Upper lobe of left lung (tissue), 6 donors: ENCODE results near the gene TRIP13. TPM values are rescaled to one million over a fixed set of nuclear protein-coding genes. Genes with fewer than 3 reads are reported as not detected.

Experiments
- ATAC-seq, 2 donors: fragments of 200-7000 bp; cut with Tn5 transposase; one replicate each; pipeline ENCODE4 v1.9.1; 2022; ENCODE audit warnings: mild to moderate bottlenecking in 2 of 2, moderate library complexity in 2 of 2; ENCODE audit not compliant: low FRiP score in 2 of 2
- DNase-seq, 2 donors: peaks; one replicate each; pipeline ENCODE4 v3.0.0-alpha.2; 2019 to 2020
- H3K27ac ChIP-seq, 4 donors: fragments of 200-600 bp; sonication (generic); one replicate each; pipeline ENCODE4 v1.5.1; 2016 to 2019
- H3K27me3 ChIP-seq, 4 donors: fragments of 200-600 bp; sonication (generic); one replicate each; pipeline ENCODE4 v1.5.1; 2017 to 2019
- H3K36me3 ChIP-seq, 4 donors: fragments of 200-600 bp; sonication (generic); one replicate each; pipeline ENCODE4 v1.5.1; 2016 to 2019
- H3K4me1 ChIP-seq, 4 donors: fragments of 200-600 bp; sonication (generic); one replicate each; pipeline ENCODE4 v1.5.1; 2018 to 2019
- H3K4me3 ChIP-seq, 4 donors: fragments of 200-600 bp; sonication (generic); one replicate each; pipeline ENCODE4 v1.5.1; 2017 to 2019; ENCODE audit warnings: mild to moderate bottlenecking in 2 of 4, moderate library complexity in 1 of 4
- H3K9me3 ChIP-seq, 4 donors: fragments of 200-600 bp; sonication (generic); one replicate each; pipeline ENCODE4 v1.5.1; 2018 to 2019
- CTCF ChIP-seq, 6 experiments: fragments of 450-650 bp in 4 of 6; fragments of 200-600 bp in 2 of 6; sonication (generic) in 2 of 6; IDR thresholded peaks; one replicate each; pipeline ENCODE4 v1.5.1; 2016 to 2019; ENCODE audit warnings: antibody characterized with exemption in 6 of 6
- EP300 ChIP-seq, 4 donors: sonication (generic); formaldehyde crosslinking; IDR thresholded peaks; one replicate each; pipeline ENCODE4 v1.5.1; 2017; ENCODE audit warnings: antibody characterized with exemption in 4 of 4, control low read depth in 2 of 4
- POLR2A ChIP-seq, 4 donors: fragments of 450-650 bp; IDR thresholded peaks; one replicate each; pipeline ENCODE4 v1.5.1; 2016 to 2017; ENCODE audit warnings: antibody characterized with exemption in 4 of 4, mild to moderate bottlenecking in 2 of 4
- POLR2AphosphoS5 ChIP-seq, 2 donors: sonication (generic); formaldehyde crosslinking; IDR thresholded peaks; one replicate each; pipeline ENCODE4 v1.5.1; 2017; ENCODE audit warnings: antibody characterized with exemption in 2 of 2
- WGBS, 2 donors: methylation state at CpG; one replicate each; pipeline ENCODE4 v1.1.5; 2017 to 2018; 5-methylcytosine and 5-hydroxymethylcytosine counted together
- total RNA-seq, 6 donors: library from RNA; depleted of rRNA in 4 of 6; stranded (reverse); fragments of >200 nt in 4 of 6; gene quantifications; one replicate each; pipeline versions ENCODE4 v1.1.0 to v1.2.1, GENCODE V29; 2016 to 2021
- donor health status: DM: no; HTN: no; CAD: no; lungs with moderate emphysema.
- donor health status: DM: no; HTN: yes; CAD: no; lungs with severe emphysema.

Gene TRIP13
- total RNA-seq, 6 donors from 2014 or later, result 1.0 to 2.1 (median 1.5) TPM

GRCh38 chr5:865771-866170, 26.9 kb upstream of the TRIP13 start:
- Histone ChIP-seq H3K4me1 (no peaks in the 10 kb centered on the region), H3K27me3 (no peaks in the 10 kb centered on the region), H3K4me3 (no peak overlapping the region), H3K36me3 (peaks cover 49 to 89% (median 75%) of the 10 kb centered on the region in 4 donors), H3K27ac (no peak overlapping the region), H3K9me3 (no peaks in the 10 kb centered on the region)
- 95 to 100% methylated on average over 5 to 10 of the region's 10 CpGs for WGBS, 2 donors
- DNase-seq (no peak), ATAC-seq (no peak)
- TF ChIP-seq POLR2A (IDR thresholded peaks at IDR 0.05) (no peak), CTCF (IDR thresholded peaks at IDR 0.05) (no peak)

GRCh38 chr5:867300-867870, 25.3 kb upstream of the TRIP13 start:
- DNase-seq (no peak), ATAC-seq (no peak)
- WGBS, 2 donors, result 92 to 97% methylated on average over 5 to 6 of the region's 6 CpGs
- H3K36me3 ChIP-seq, result peaks cover 50 to 99% (median 89%) of the 10 kb centered on the region in 4 donors
- no peaks in the 10 kb centered on the region for H3K9me3 ChIP-seq
- no peak overlapping the region for H3K27ac ChIP-seq
- no peak overlapping the region for H3K4me3 ChIP-seq
- TF ChIP-seq CTCF (IDR thresholded peaks at IDR 0.05), result no peak
- no peaks in the 10 kb centered on the region for H3K27me3 ChIP-seq
- peaks cover 0 to 3% (median 0%) of the 10 kb centered on the region in 4 donors for H3K4me1 ChIP-seq

- Histone ChIP-seq H3K4me3 (no peak overlapping the region), H3K27ac (no peak overlapping the region), H3K27me3 (no peaks in the 10 kb centered on the region), H3K36me3 (peaks cover 44 to 97% (median 84%) of the 10 kb centered on the region in 4 donors), H3K9me3 (no peaks in the 10 kb centered on the region), H3K4me1 (peaks cover 0 to 10% (median 2%) of the 10 kb centered on the region in 4 donors)
- ATAC-seq (no peak), DNase-seq (no peak)
- TF ChIP-seq POLR2A (IDR thresholded peaks at IDR 0.05), result no peak
- TF ChIP-seq CTCF (IDR thresholded peaks at IDR 0.05), result no peak
- TF ChIP-seq POLR2AphosphoS5 (IDR thresholded peaks at IDR 0.05), result no peak
- TF ChIP-seq EP300 (IDR thresholded peaks at IDR 0.05), result no peak
- 92% methylated on average over 16 of the region's 16 CpGs; no CpG with 5 or more reads in 1 of the 2 donors for WGBS, 2 donors
Measured at GRCh38 chr5:868428-869135, 24.1 kb upstream of the TRIP13 start.

GRCh38 chr5:870956-871355, 21.7 kb upstream of the TRIP13 start:
- WGBS, 2 donors, result 93 to 100% methylated on average over 5 of the region's 5 CpGs
- no peak for ATAC-seq

More at GRCh38 chr5:870956-871355, 21.7 kb upstream of the TRIP13 start:
- no peak overlapping the region for H3K4me3 ChIP-seq
- H3K27me3 ChIP-seq, result no peaks in the 10 kb centered on the region
- TF ChIP-seq EP300 (IDR thresholded peaks at IDR 0.05) (no peak), CTCF (IDR thresholded peaks at IDR 0.05) (no peak), POLR2A (IDR thresholded peaks at IDR 0.05) (no peak), POLR2AphosphoS5 (IDR thresholded peaks at IDR 0.05) (no peak)
- H3K36me3 ChIP-seq, result peaks cover 38 to 96% (median 81%) of the 10 kb centered on the region in 4 donors
- H3K4me1 ChIP-seq, result peaks cover 0 to 10% (median 2%) of the 10 kb centered on the region in 4 donors
- no peak for DNase-seq
- no peaks in the 10 kb centered on the region for H3K9me3 ChIP-seq
- H3K27ac ChIP-seq, result no peak overlapping the region
